Fibroblast of the conjunctiva (primary cell): ENCODE results near the gene LYPD6B.

Source experiments
- DNase-seq: peaks from one replicate; pipeline ENCODE4 v3.0.0-alpha.2; 2010; ENCODE audit warnings: low read depth

The LYPD6B gene

DNA sequence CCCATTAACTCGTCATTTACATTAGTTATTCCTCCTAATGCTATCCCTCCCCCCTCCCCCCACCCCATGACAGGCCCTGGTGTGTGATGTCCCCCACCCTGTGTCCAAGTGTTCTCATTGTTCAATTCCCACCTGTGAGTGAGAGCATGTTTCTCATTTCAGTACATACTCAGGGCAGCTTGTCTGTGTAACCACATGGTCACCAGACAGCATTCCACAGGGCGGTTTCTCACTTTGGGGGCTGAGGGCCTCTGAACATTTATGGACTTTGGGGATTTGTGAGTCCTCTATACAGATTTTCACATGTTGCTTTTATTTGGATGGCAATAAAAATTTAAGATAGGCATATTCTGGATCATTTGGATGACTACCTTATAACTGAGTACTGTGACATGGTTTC lies 84.0 kb downstream of the LYPD6B start:
- DNase-seq: no peak

DNA sequence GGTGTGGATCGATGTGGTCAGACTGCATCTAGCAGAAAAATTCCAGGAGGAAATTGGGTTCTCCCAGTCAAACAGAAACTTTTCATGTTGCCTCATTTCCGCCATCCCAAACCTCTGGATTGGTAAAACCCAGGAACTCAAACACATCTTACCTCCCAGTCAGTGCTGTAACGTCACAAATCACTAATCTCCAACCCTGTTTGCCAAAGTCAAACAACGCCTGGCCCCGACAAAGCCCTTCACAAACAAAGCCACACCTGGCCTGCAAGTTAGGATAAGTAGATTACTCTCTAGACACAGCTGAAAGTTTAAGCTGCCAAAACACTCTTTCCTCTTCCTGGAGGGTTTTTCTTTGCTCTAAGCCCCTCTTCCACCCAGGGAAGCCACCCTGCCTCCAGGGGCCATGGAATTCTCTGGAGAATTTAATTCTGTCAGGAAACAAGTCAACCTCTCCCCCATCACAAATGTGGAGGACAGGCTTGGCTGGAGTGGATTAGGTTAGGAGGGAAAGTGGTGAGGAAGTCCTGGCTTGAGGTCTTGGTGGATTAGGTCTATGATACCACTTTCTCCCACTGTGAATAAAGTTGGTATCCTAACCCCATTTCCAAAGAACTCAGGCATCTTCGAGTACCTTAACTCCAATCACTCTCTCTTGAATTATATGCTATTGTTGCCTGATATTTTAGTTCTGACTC lies 86.7 kb downstream of the LYPD6B start:
- DNase-seq: no peak

DNA sequence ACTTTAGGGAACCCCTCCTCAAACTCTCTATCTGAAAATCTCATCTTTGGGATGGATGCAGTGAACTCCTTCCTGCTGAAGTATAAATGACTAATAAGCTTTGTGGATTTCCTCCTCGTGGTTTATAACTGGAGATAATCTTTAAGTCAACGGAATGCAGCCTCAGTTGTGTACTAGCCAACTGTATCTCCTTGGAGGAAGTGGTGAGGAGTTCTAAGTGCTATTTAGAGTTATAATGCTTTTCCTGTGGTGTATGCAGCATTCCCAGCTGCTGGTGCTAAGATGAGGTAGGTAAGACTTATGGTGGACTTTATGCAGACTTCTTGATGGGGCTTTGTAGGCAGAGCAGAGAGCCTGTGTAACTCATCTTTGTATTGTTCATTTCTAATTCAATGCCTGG lies 90.9 kb downstream of the LYPD6B start:
- no peak for DNase-seq

DNA sequence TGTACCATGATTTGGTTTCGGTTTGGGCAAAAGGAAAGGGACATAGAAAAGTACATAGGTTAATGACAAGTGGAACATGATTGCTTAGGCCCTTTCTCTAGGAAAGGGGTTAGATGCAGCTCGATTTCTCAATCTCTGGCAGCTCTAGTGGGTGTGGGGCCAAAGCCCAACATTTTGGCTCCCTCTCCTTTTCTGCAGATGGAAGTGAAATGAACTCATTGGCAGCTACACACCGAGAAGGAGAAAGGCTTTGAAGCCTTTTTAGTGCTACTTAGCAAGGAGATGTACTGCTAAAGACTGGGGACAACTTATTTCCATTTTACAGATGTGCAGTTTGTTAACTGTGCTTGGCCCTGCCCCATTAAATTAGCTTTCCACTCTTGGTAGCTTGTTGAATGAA lies 93.8 kb downstream of the LYPD6B start:
- DNase-seq: no peak

- no peak for DNase-seq
Measured at GRCh38 chr2:149132901-149133300, 94.4 kb downstream of the LYPD6B start.

DNA sequence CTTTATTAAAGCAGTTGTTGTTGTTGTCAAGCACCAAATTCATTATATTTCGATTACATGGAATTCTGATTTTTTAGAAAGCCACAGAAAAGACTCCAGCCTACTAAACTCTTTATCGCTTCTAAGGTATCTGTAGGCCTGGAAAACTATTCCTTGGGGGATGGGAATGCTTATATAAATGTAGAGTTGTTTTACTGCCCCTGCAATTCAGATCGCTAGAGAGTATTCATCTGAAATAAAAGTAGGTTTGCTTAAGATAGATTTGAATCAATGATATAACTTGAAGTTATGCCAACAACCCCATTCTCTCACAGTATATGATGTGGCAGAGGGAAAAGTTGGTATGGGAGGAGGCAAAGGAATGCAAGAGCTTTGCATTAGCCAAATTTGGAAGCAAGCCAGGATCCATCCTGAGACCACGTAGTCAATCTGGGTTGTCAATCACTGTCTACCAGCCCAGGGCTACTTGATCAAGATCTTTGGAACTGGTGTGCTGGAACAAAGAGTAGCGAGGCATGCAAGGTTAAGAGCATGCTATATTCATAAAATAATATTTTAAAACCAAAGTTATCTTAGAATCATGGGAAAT lies 95.9 kb downstream of the LYPD6B start:
- DNase-seq: no peak

DNA sequence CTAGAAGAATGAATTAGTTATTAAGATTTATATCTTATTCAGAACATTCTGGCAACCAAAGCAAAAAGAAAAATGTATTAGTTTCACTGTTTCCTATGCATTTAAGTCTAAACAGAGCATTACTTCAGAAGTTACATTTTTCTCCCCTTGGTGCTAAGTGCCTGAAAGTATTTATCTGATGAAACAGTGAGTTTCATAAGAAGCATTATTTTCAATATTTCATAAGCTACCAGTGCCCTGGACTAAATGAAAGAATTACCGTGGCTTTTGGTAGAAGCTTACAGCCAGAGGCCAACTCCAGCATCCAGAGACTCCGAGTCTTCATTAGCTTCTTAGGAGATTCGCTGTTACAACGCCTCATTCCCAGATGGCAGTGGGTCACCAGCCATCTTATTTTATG lies 97.6 kb downstream of the LYPD6B start:
- no peak for DNase-seq

GRCh38 chr2:149141046-149141445 lies 102.5 kb downstream of the LYPD6B start:
- no peak for DNase-seq

- no peak for DNase-seq
Measured at GRCh38 chr2:149143734-149144133, 105.2 kb downstream of the LYPD6B start.

- DNase-seq: no peak
Measured at GRCh38 chr2:149145314-149146295, 107.1 kb downstream of the LYPD6B start.

DNA sequence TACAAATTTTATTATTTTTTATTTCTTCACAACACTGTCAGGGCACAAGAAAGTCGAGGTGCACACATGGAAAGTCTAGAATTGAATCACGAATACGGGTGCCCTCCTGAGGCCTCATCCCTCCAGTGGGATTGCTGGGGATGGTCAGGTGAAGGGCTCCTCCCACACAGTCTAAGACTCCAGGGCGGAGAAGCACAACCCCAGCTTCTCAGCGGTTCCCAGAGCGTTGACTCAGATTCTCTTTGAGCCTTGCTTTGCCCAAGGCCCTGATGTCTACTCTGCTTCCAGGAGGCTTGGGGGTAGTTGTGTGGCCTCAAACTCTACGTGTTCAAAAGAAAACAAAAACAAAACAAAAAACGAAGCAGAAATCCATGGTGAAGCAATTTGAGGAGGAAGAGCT lies 108.4 kb downstream of the LYPD6B start:
- DNase-seq: no peak

DNA sequence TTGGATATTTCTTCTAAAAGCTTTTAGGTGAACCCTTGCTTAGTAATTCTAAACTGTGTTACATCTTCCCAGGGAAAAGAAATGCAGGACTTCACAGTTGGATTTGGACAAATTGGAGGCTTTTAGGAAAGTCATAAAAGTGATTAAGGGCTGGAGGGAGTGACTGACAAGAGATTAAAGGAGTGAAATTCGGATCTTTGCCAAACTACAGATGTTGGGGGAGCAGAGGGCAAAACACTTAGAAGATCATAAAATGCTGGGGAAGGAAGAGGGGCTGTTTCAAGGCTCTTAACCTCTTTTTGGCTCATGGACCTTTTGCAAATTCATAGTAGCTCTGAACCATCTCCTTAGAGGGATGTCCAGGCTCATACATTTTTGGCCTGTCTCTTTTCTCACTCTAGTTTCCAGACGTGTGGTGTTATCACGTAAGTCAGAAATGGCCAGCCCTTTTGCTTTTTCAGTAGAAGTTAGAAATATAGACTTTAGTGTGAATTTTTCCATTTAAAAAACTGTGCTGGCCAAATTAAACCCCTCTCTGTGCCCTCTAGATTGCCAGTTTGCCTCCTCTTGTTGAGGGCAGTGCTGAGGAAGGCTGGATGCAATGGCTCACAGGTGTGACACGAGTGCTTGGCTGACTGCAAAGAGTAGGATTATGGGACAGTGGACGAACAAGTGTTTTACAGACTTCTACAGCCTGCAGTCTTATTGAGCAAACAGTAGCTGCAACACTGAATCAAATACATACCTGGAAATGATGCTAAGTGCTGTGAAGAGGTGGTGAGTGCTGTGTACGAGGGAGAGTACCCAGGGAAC lies 109.9 kb downstream of the LYPD6B start:
- DNase-seq: no peak

DNA sequence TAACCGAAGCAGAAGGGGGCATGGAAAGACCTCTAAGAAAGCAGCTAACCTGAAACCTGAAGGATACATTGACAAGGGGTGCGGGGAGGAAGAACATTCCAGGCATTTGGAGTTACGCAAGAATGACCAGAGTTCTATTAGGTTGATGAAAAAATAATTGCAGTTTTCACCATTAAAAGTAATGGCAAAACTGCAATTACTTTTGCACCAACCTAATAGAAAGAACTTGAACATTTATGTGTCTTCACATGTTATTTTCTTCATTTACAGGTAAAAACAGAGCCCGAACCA lies 110.5 kb downstream of the LYPD6B start:
- no peak for DNase-seq

DNA sequence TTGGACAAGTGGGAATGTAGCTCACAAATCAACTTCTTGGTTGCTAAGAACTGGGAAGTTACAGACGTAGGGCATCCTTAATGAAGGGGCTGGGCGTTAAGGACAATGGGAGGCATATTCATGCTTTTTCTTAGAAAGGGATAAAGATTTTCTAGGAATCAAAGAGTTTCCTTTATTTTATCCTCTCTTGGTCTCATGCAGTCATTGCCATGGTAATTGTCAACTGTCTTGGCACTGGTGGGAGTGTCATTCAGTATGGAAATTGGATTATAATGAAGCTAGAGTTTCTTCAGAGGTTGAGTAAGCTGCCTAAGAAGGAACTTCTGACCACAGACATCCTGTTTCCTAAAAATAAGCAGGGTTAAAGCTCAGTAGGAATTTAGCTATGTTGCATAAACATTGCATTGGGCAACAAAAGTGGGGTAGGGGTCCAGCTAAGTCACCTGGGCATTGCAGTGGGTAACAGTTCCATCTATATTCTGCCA lies 114.0 kb downstream of the LYPD6B start:
- DNase-seq: no peak

- no peak for DNase-seq
Measured at GRCh38 chr2:149155196-149155969, 116.9 kb downstream of the LYPD6B start.

GRCh38 chr2:149155988-149156387 lies 117.5 kb downstream of the LYPD6B start:
- DNase-seq: no peak

GRCh38 chr2:149156971-149157740 lies 118.7 kb downstream of the LYPD6B start:
- DNase-seq: no peak

DNA sequence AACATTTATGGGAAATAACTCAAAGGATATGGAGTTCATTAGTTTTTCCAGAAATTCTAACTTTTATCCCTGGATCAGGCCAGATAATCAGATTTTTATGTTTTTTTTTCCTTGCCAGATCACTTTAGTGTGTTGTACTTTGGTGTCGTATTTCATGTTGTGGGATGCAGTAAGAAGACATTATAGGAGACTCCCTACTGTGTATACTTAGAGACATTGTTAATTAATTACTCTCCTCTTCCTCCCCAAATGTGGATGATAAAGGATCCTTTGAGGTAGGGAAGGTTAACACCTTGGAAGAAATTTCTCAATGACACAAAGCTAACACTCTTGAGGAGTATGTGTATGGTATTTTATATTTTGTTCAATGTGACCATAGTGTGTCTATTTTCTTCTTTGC lies 120.5 kb downstream of the LYPD6B start:
- no peak for DNase-seq

GRCh38 chr2:149160195-149160594 lies 121.7 kb downstream of the LYPD6B start:
- no peak for DNase-seq

GRCh38 chr2:149160701-149161217 lies 122.3 kb downstream of the LYPD6B start:
- no peak for DNase-seq
